Fibroblast of lung (primary cell): ENCODE data around the gene PLEKHG4B.

Experiments used
- EZH2 ChIP-seq: IDR thresholded peaks from 2 replicates; pipeline ENCODE4 v1.5.1; 2012; ENCODE audit warnings: low read length, control low read depth, mild to moderate bottlenecking; ENCODE audit errors: missing control alignments
- TF ChIP-seq, protein P1 (sequence below), 2 donors: IDR thresholded peaks in 1 of 2; conservative IDR thresholded peaks in 1 of 2; 1 replicate in 1 of 2; 2 replicates in 1 of 2; pipeline ENCODE4 v1.5.1; 2011 to 2012; ENCODE audit warnings: low read length in 2 of 2, control low read depth in 1 of 2, inconsistent platforms in 1 of 2, low read depth in 1 of 2, mild to moderate bottlenecking in 1 of 2

GRCh38 chr5:174291-174600 is 82.3 kb downstream of the PLEKHG4B start:
- TF ChIP-seq, protein P1, sequence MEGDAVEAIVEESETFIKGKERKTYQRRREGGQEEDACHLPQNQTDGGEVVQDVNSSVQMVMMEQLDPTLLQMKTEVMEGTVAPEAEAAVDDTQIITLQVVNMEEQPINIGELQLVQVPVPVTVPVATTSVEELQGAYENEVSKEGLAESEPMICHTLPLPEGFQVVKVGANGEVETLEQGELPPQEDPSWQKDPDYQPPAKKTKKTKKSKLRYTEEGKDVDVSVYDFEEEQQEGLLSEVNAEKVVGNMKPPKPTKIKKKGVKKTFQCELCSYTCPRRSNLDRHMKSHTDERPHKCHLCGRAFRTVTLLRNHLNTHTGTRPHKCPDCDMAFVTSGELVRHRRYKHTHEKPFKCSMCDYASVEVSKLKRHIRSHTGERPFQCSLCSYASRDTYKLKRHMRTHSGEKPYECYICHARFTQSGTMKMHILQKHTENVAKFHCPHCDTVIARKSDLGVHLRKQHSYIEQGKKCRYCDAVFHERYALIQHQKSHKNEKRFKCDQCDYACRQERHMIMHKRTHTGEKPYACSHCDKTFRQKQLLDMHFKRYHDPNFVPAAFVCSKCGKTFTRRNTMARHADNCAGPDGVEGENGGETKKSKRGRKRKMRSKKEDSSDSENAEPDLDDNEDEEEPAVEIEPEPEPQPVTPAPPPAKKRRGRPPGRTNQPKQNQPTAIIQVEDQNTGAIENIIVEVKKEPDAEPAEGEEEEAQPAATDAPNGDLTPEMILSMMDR (conservative IDR thresholded peaks at IDR 0.05 in 1 of 2, IDR thresholded peaks at IDR 0.05 in 1 of 2; ENCODE audit: low read depth in 1 of 2, low read length in 2 of 2): no peak
- no peak for TF ChIP-seq EZH2
